K562 (cell line): ENCODE results near the gene LMTK2. TPM values are rescaled to one million over a fixed set of nuclear protein-coding genes. Genes with fewer than 3 reads are reported as not detected.
A peak's percentile ranks its signal among the peaks of the same experiment; 100 is the strongest.
"Not testable (repeated sequence)": the region's sequence is repeated elsewhere in the genome, so short reads cannot be mapped to it uniquely, and the experiment has no call there.

Experiments used
- ATAC-seq: fragments of 200-7000 bp; cut with Tn5 transposase; 3 replicates; pipeline ENCODE4 v1.9.1; 2020; ENCODE audit warnings: moderate library complexity
- BruUV-seq: library from RNA; stranded (reverse); fragments of 400-500 nt; replicated peaks from 2 replicates; lab custom pipeline; 2021; lab: Mats Ljungman, UMichigan
- CTCF ChIA-PET: fragments of 300-600 bp; formaldehyde crosslinking; extraction: SDS; loops from one replicate; lab custom pipeline; 2021; ENCODE audit warnings: low intra/inter-chr PET ratio; lab: Yijun Ruan, JAX
- POLR2A ChIA-PET: fragments of 300-600, 350-650 bp; sonication (Branson Sonifier 250); formaldehyde crosslinking; extraction: SDS; loops from one replicate; lab custom pipeline; 2021; ENCODE audit warnings: antibody characterized with exemption, inconsistent platforms; lab: Yijun Ruan, JAX
- DNase-seq, 4 experiments: peaks; one replicate each; pipeline versions ENCODE4 v3.0.0 to v3.0.0-alpha.2; 2011 to 2018; ENCODE audit warnings: low spot score in 3 of 4, mixed read lengths in 3 of 4; ENCODE audit errors: extremely low read depth in 1 of 4
- FAIRE-seq: peaks from 2 replicates; lab custom pipeline; 2011; peaks lifted over from hg19 to GRCh38; lab: Jason Lieb, UNC
- H2AFZ ChIP-seq: 2 replicates; pipeline ENCODE4 v1.6.0; 2011; ENCODE audit warnings: low read depth, low read length, control low read depth, inconsistent platforms
- H3K27ac ChIP-seq: fragments of 200-600 bp; 3 replicates; pipeline ENCODE4 v1.8.0; 2011; ENCODE audit warnings: low read depth, mild to moderate bottlenecking, control low read depth, inconsistent platforms, low read length, moderate library complexity, mixed read lengths; ENCODE audit errors: extremely low read depth
- H3K27me3 ChIP-seq, 2 experiments: fragments of 300-600 bp in 1 of 2; 2 replicates in 1 of 2; 3 replicates in 1 of 2; pipeline versions ENCODE4 v1.6.0 to v1.8.0; 2011; ENCODE audit warnings: inconsistent platforms in 2 of 2, low read length in 2 of 2, mild to moderate bottlenecking in 1 of 2, mixed read lengths in 1 of 2, moderate library complexity in 1 of 2; ENCODE audit not compliant: control insufficient read depth in 2 of 2, insufficient read depth in 2 of 2
- H3K36me3 ChIP-seq: fragments of 300-600 bp; 3 replicates; pipeline ENCODE4 v1.8.0; 2011; ENCODE audit warnings: mild to moderate bottlenecking, low read length, inconsistent platforms; ENCODE audit not compliant: control insufficient read depth, insufficient read depth
- H3K4me1 ChIP-seq, 2 experiments: fragments of 200-600 bp in 1 of 2; replicated peaks in 1 of 2; 2 replicates in 1 of 2; 3 replicates in 1 of 2; pipeline versions ENCODE4 v1.5.1 to v1.8.0; 2011; ENCODE audit warnings: inconsistent platforms in 2 of 2, low read length in 2 of 2, mild to moderate bottlenecking in 1 of 2, mixed read lengths in 1 of 2, moderate library complexity in 1 of 2; ENCODE audit not compliant: control insufficient read depth in 2 of 2, insufficient read depth in 2 of 2
- H3K4me2 ChIP-seq: 2 replicates; pipeline ENCODE4 v1.6.1; 2011; ENCODE audit warnings: low read length, control low read depth, inconsistent platforms, mixed read lengths; ENCODE audit not compliant: insufficient read depth
- H3K4me3 ChIP-seq: fragments of 200-600 bp; sonication (generic), shearing (Covaris generic); 2 replicates; pipeline ENCODE4 v1.5.1; 2016; ENCODE audit warnings: control low read depth, inconsistent platforms
- H3K79me2 ChIP-seq: fragments of 200-600 bp; 3 replicates; pipeline ENCODE4 v1.8.0; 2011; ENCODE audit warnings: low read length, inconsistent platforms; ENCODE audit not compliant: control insufficient read depth, insufficient read depth
- H3K9ac ChIP-seq, 2 experiments: 2 replicates each; pipeline versions ENCODE4 v1.6.0 to v1.6.1; 2011; ENCODE audit warnings: low read depth in 2 of 2, low read length in 2 of 2, control low read depth in 1 of 2, inconsistent platforms in 1 of 2, mild to moderate bottlenecking in 1 of 2, mixed read lengths in 1 of 2; ENCODE audit not compliant: insufficient read depth in 1 of 2
- H3K9me1 ChIP-seq: one replicate; pipeline ENCODE4 v1.6.0; 2011; ENCODE audit warnings: inconsistent platforms, mild to moderate bottlenecking, low read length, moderate library complexity; ENCODE audit not compliant: control insufficient read depth, insufficient read depth
- H3K9me3 ChIP-seq: replicated peaks from 2 replicates; pipeline ENCODE4 v1.5.1; 2011; ENCODE audit warnings: low read depth, low read length, inconsistent platforms; ENCODE audit not compliant: control insufficient read depth, insufficient read depth
- H4K20me1 ChIP-seq: replicated peaks from 2 replicates; pipeline ENCODE4 v1.6.1; 2011; ENCODE audit warnings: low read length, inconsistent platforms, mixed read lengths; ENCODE audit not compliant: control insufficient read depth, insufficient read depth
- ZNF512 ChIP-seq: IDR thresholded peaks from 2 replicates; pipeline ENCODE4 v1.6.1; 2016; ENCODE audit warnings: missing genetic modification characterization, missing compliant biosample characterization
- WGBS: fragments of 100-300 bp; shearing (Covaris generic); methylation state at CpG from one replicate; pipeline ENCODE4 v1.1.6; 2016; ENCODE audit warnings: low coverage, mixed read lengths; ENCODE audit not compliant: insufficient coverage; ENCODE audit errors: missing lambda C conversion rate; 5-methylcytosine and 5-hydroxymethylcytosine counted together
- in situ Hi-C: fragments of 300-500 bp; cut with MboI; formaldehyde crosslinking; loops from 4 replicates; pipeline ENCODE4 v1.15.0; 2018; ENCODE audit warnings: inconsistent platforms, mixed read lengths
- intact Hi-C: fragments of 100-400 bp; cut with micrococcal nuclease; formaldehyde crosslinking; loops from 2 replicates; pipeline ENCODE4 v1.14.2; 2022
- polyA plus RNA-seq, 8 experiments: library from polyadenylated mRNA; depleted of rRNA in 4 of 8; stranded (reverse) in 5 of 8; unstranded in 3 of 8; fragments of >200 nt; fragmentation: Nextera tagmentation in 2 of 8; fragmentation: Illumina TruSeq in 1 of 8; extraction: Ambion mirVana in 2 of 8; extraction: Trizol in 1 of 8; gene quantifications; 2 replicates each; pipeline versions ENCODE4 v1.2.1 to v1.2.3, GENCODE V29; 2011 to 2014; ENCODE audit warnings: inconsistent platforms in 1 of 8, missing spikeins in 1 of 8
- total RNA-seq, 7 experiments: library from RNA; depleted of rRNA in 6 of 7; stranded (reverse); fragments of >200 nt in 6 of 7; fragmentation: Illumina TruSeq in 2 of 7; extraction: Trizol in 2 of 7; gene quantifications; 2 replicates each; pipeline versions ENCODE4 v1.2.1 to v1.2.3, GENCODE V29; 2011 to 2021; ENCODE audit warnings: low replicate concordance in 1 of 7

Gene LMTK2
- total and polyA plus RNA-seq, 9 of the 15 experiments (the other 6 are each of a cell fraction or from before 2014, with no cell fraction given) = 0.78 to 16.4 (median 6.3) TPM

GRCh38 chr7:98219382-98219781 is 112.7 kb downstream of the LMTK2 start:
- Histone ChIP-seq H3K4me1 (peaks cover 11 to 42% of the 10 kb centered on the region in 2 experiments; a peak in 3 of 5 replicates), H3K27me3 (peaks cover 14 to 44% of the 10 kb centered on the region in 2 experiments; a peak in 4 of 5 replicates)
- in situ Hi-C loops, H4K20me1 ChIP-seq, H2AFZ ChIP-seq, H3K4me2 ChIP-seq, DNase-seq, CTCF ChIA-PET, H3K36me3 ChIP-seq, H3K9me1 ChIP-seq, H3K27ac ChIP-seq, H3K79me2 ChIP-seq, H3K9ac ChIP-seq, FAIRE-seq, intact Hi-C loops, H3K9me3 ChIP-seq, POLR2A ChIA-PET, ATAC-seq, H3K4me3 ChIP-seq, BruUV-seq: not testable (repeated sequence)
- 0 out of 2 replicates have a peak, but pooled peaks have one; percentile 7 for TF ChIP-seq ZNF512
- 51% methylated on average over 6 of the region's 6 CpGs for WGBS
